GM18526 (cell line): Measurements from ENCODE around the gene TPCN1.

Experiments
- POLR2A ChIP-seq: IDR thresholded peaks from 3 replicates; pipeline ENCODE4 v1.6.1; 2011; ENCODE audit not compliant: insufficient read length; ENCODE audit errors: extremely low read depth

TPCN1 gene

GRCh38 chr12:113227686-113228391 lies 6.6 kb downstream of the TPCN1 start:
- TF ChIP-seq POLR2A: no peak

GRCh38 chr12:113228394-113229028 lies 7.2 kb downstream of the TPCN1 start:
- no peak for TF ChIP-seq POLR2A

- TF ChIP-seq POLR2A: no peak
These were observed 9.3 kb downstream of the TPCN1 start for GRCh38 chr12:113230315-113231234.

GRCh38 chr12:113231235-113232088 lies 10.2 kb downstream of the TPCN1 start:
- no peak for TF ChIP-seq POLR2A

- no peak for TF ChIP-seq POLR2A
These were observed 11.0 kb downstream of the TPCN1 start for GRCh38 chr12:113232089-113232839.

- TF ChIP-seq POLR2A: no peak
These were observed 11.7 kb downstream of the TPCN1 start for GRCh38 chr12:113232840-113233585.

- TF ChIP-seq POLR2A: no peak
These were observed 12.7 kb downstream of the TPCN1 start for GRCh38 chr12:113233967-113234366.

GRCh38 chr12:113234483-113234882 lies 13.2 kb downstream of the TPCN1 start:
- TF ChIP-seq POLR2A: no peak

- no peak for TF ChIP-seq POLR2A
These were observed 14.7 kb downstream of the TPCN1 start for GRCh38 chr12:113235976-113236375.

GRCh38 chr12:113236539-113237399 lies 15.5 kb downstream of the TPCN1 start:
- no peak for TF ChIP-seq POLR2A

GRCh38 chr12:113237748-113238147 lies 16.5 kb downstream of the TPCN1 start:
- TF ChIP-seq POLR2A: no peak

GRCh38 chr12:113238309-113238708 lies 17.0 kb downstream of the TPCN1 start:
- no peak for TF ChIP-seq POLR2A

- TF ChIP-seq POLR2A: no peak
These were observed 18.1 kb downstream of the TPCN1 start for GRCh38 chr12:113239288-113239771.
